Heart left ventricle (tissue), 13 donors: Measurements from ENCODE around the gene NREP.

ENCODE experiments used
- CTCF ChIP-seq, 12 donors: fragments of 200-600 bp; sonication (generic) in 4 of 12; IDR thresholded peaks; one replicate each; pipeline versions ENCODE4 v1.5.0 to v1.8.0; 2018 to 2022; ENCODE audit warnings: antibody characterized with exemption in 12 of 12, mild to moderate bottlenecking in 5 of 12
- POLR2A ChIP-seq, 2 donors: fragments of 450-650 bp; IDR thresholded peaks; one replicate each; pipeline ENCODE4 v1.6.1; 2017; ENCODE audit warnings: antibody characterized with exemption in 2 of 2, mild to moderate bottlenecking in 2 of 2, moderate library complexity in 2 of 2
- donor health status: ischemic (EF 13 %, LVEDD 7.1; RV severe dilation, severe dysfunction).
- donor health status: DM: no; HTN: yes; CAD: no.
- donor health status: DM: no; HTN: no; CAD: no.
- donor health status: ischemic (EF 25% LVEDD 6.9; RV normal size, moderate dysfunction).
- donor health status: ischemic (EF 25% LVEDD 5.7; RV mildly dilated, moderate dysfunction).
- donor health status: ischemic (EF 35%, LVEDD 5.7; RV mildly dilated, moderate dysfunction).
- donor health status: nonischemic (EF 11% LVEDD 7.7; RV severe dilation, severe dysfunction).
- donor health status: DM: yes; HTN: yes; CAD: no.
- donor health status: PGD.
- donor health status: ischemic (EF 29% LVEDD 5.4; RV normal size, mild dysfunction).
- donor health status: nonischemic (EF 23%, LVEDD 6.1; RV moderate dilation, normal function).

GRCh38 chr5:111730659-111731382 is 26.2 kb downstream of the NREP start:
- no peak for TF ChIP-seq CTCF (IDR thresholded peaks at IDR 0.05)
- no peak for TF ChIP-seq POLR2A (IDR thresholded peaks at IDR 0.05)
